T-helper 1 cell treated with Interleukin-12 subunit alpha and Interleukin-12 subunit beta and Interleukin-4 antibody, amounts not matched to agents 30 ng/mL and 1 ng/mL, for 36 hours (primary cell): ENCODE measurements around the gene CSAG1. TPM values are rescaled to one million over a fixed set of nuclear protein-coding genes. Genes with fewer than 3 reads are reported as not detected.
"Not testable (repeated sequence)": the region's sequence is repeated elsewhere in the genome, so short reads cannot be mapped to it uniquely, and the experiment has no call there.

Experiments used
- intact Hi-C: fragments of 100-400 bp; cut with micrococcal nuclease; formaldehyde crosslinking; loops from one replicate; pipeline ENCODE4 v1.15.1; 2024
- total RNA-seq: library from RNA; stranded (reverse); gene quantifications from 2 replicates; pipeline ENCODE4 v1.2.3, GENCODE V29; 2022

CSAG1 gene
- total RNA-seq: not detected in 2 replicates

GRCh38 chrX:152733261-152733975 is at the start of gene CSAG1, which contains the start of gene MAGEA12:
TSS of gene CSAG1 (minus strand) at chrX:152733721. CDS start at chrX:152732460, 1,261 bp downstream.
TSS of gene MAGEA12 (plus strand) at chrX:152733757. CDS start at chrX:152736162, 2,405 bp downstream.
- intact Hi-C loops: no loop called here

- intact Hi-C loops: not testable (repeated sequence)
These were observed 36.2 kb upstream of the CSAG1 start, which contains the start of gene MAGEA6 for GRCh38 chrX:152769549-152770289. TSS of gene MAGEA6 (minus strand) at chrX:152769689. CDS start at chrX:152767650, 2,039 bp downstream.

GRCh38 chrX:152766562-152766961 is 33.0 kb upstream of the CSAG1 start:
- intact Hi-C loops: not testable (repeated sequence)

GRCh38 chrX:152761582-152761981 is 28.1 kb upstream of the CSAG1 start:
- intact Hi-C loops: not testable (repeated sequence)

GRCh38 chrX:152759544-152759943 is 26.0 kb upstream of the CSAG1 start:
- intact Hi-C loops: not testable (repeated sequence)

GRCh38 chrX:152758918-152759317 is 25.4 kb upstream of the CSAG1 start, which contains the start of gene CSAG3:
TSS of gene CSAG3 (plus strand) at chrX:152759218.
- intact Hi-C loops: not testable (repeated sequence)

- intact Hi-C loops: not testable (repeated sequence)
These were observed 21.4 kb upstream of the CSAG1 start for GRCh38 chrX:152754871-152755270.

GRCh38 chrX:152753686-152754650 is 20.4 kb upstream of the CSAG1 start, which contains the start of gene MAGEA2:
TSS of gene MAGEA2 (minus strand) at chrX:152753842. CDS start at chrX:152751363, 2,479 bp downstream.
- intact Hi-C loops: not testable (repeated sequence)

- intact Hi-C loops: no loop called here
These were observed 5.0 kb upstream of the CSAG1 start for GRCh38 chrX:152738560-152738959.

GRCh38 chrX:152736528-152736927 is 3.0 kb upstream of the CSAG1 start:
- intact Hi-C loops: not testable (repeated sequence)

- intact Hi-C loops: no loop called here
These were observed 2.5 kb upstream of the CSAG1 start for GRCh38 chrX:152735860-152736511.

- intact Hi-C loops: no loop called here
These were observed 1.6 kb upstream of the CSAG1 start for GRCh38 chrX:152735101-152735500.

- intact Hi-C loops: not testable (repeated sequence)
These were observed 780 bp upstream of the CSAG1 start for GRCh38 chrX:152734143-152734858.

- intact Hi-C loops: no loop called here
These were observed 8.1 kb downstream of the CSAG1 start for GRCh38 chrX:152725409-152725808.

- intact Hi-C loops: not testable (repeated sequence)
These were observed 19.4 kb downstream of the CSAG1 start, which contains the start of gene MAGEA2B for GRCh38 chrX:152713815-152714787. TSS of gene MAGEA2B (plus strand) at chrX:152714628. CDS start at chrX:152717107, 2,479 bp downstream.

- intact Hi-C loops: not testable (repeated sequence)
These were observed 20.3 kb downstream of the CSAG1 start for GRCh38 chrX:152713195-152713594.

GRCh38 chrX:152709173-152709572 is 24.3 kb downstream of the CSAG1 start, which contains the start of gene CSAG2:
TSS of gene CSAG2 (minus strand) at chrX:152709273. CDS start at chrX:152709112, 161 bp downstream.
- intact Hi-C loops: not testable (repeated sequence)

- intact Hi-C loops: not testable (repeated sequence)
These were observed 27.0 kb downstream of the CSAG1 start for GRCh38 chrX:152706500-152706899.
